Activated T-helper 1 cell treated with anti-CD3 and anti-CD28 coated beads, Interleukin-12 subunit alpha, Interleukin-12 subunit beta, Interleukin-2, Interleukin-4 antibody, amounts not matched to agents 30 ng/mL and 10 ng/mL and 1 ng/mL, durations not matched to agents 14 hours and 24 hours and 36 hours (primary cell): Measurements from ENCODE around the gene ADGRA3. TPM values are rescaled to one million over a fixed set of nuclear protein-coding genes. Genes with fewer than 3 reads are reported as not detected.

Source experiments
- DNase-seq: peaks from one replicate; pipeline ENCODE4 v3.0.0; 2021; ENCODE audit warnings: low spot score
- H3K27ac Mint-ChIP-seq: one replicate; pipeline ENCODE4 v1.8.0; 2021; ENCODE audit warnings: mild to moderate bottlenecking, mixed read lengths
- H3K27me3 Mint-ChIP-seq: one replicate; pipeline ENCODE4 v1.8.0; 2022; ENCODE audit warnings: mild to moderate bottlenecking, moderate library complexity, mixed read lengths; ENCODE audit not compliant: insufficient read depth
- H3K36me3 Mint-ChIP-seq: one replicate; pipeline ENCODE4 v1.8.0; 2021; ENCODE audit warnings: low read depth, mixed read lengths
- H3K4me1 Mint-ChIP-seq: one replicate; pipeline ENCODE4 v1.8.0; 2021; ENCODE audit warnings: low read depth, mixed read lengths
- H3K4me3 Mint-ChIP-seq: one replicate; pipeline ENCODE4 v1.8.0; 2021; ENCODE audit warnings: mild to moderate bottlenecking, moderate library complexity, mixed read lengths
- H3K9me3 Mint-ChIP-seq: one replicate; pipeline ENCODE4 v1.8.0; 2021; ENCODE audit warnings: mixed read lengths
- intact Hi-C: fragments of 100-400 bp; cut with micrococcal nuclease; formaldehyde crosslinking; loops from one replicate; pipeline ENCODE4 v1.15.1; 2024
- total RNA-seq: library from RNA; stranded (reverse); gene quantifications from 2 replicates; pipeline ENCODE4 v1.2.3, GENCODE V29; 2022

ADGRA3 gene
- total RNA-seq, 1 donor from 2014 or later, result 19.2 TPM

- Mint-ChIP-seq H3K4me3 (no peak overlapping the region), H3K36me3 (peaks cover 2% of the 10 kb centered on the region), H3K9me3 (no peaks in the 10 kb centered on the region), H3K27ac (no peak overlapping the region), H3K27me3 (no peaks in the 10 kb centered on the region), H3K4me1 (peaks cover 7% of the 10 kb centered on the region)
- intact Hi-C loops, result no loop called here
- no peak for DNase-seq
These were observed 12.7 kb downstream of the ADGRA3 start for GRCh38 chr4:22502895-22503814.

- intact Hi-C loops, result loop anchor here (1.0 kb wide), 3 partner anchors 14 to 116 kb away; no protein-coding TSS in a partner anchor
- no peak for DNase-seq
- peak overlapping the region; percentile 73 for H3K27ac Mint-ChIP-seq
- H3K27me3 Mint-ChIP-seq, result no peaks in the 10 kb centered on the region
- H3K4me3 Mint-ChIP-seq, result peak overlapping the region; percentile 11
- peaks cover 2% of the 10 kb centered on the region for H3K36me3 Mint-ChIP-seq
- H3K4me1 Mint-ChIP-seq, result peaks cover 7% of the 10 kb centered on the region
- H3K9me3 Mint-ChIP-seq, result no peaks in the 10 kb centered on the region
These were observed 14.2 kb downstream of the ADGRA3 start for GRCh38 chr4:22501715-22502095.

- H3K9me3 Mint-ChIP-seq, result no peaks in the 10 kb centered on the region
- H3K4me3 Mint-ChIP-seq, result peak overlapping the region; percentile 11
- peaks cover 6% of the 10 kb centered on the region for H3K4me1 Mint-ChIP-seq
- no peaks in the 10 kb centered on the region for H3K27me3 Mint-ChIP-seq
- H3K36me3 Mint-ChIP-seq, result peaks cover 2% of the 10 kb centered on the region
- no peak for DNase-seq
- intact Hi-C loops, result loop anchor here (1.0 kb wide), 3 partner anchors 14 to 116 kb away; no protein-coding TSS in a partner anchor
- peak overlapping the region; percentile 73 for H3K27ac Mint-ChIP-seq
These were observed 14.8 kb downstream of the ADGRA3 start for GRCh38 chr4:22500831-22501714.

GRCh38 chr4:22500128-22500611 is 15.7 kb downstream of the ADGRA3 start:
- H3K9me3 Mint-ChIP-seq, result no peaks in the 10 kb centered on the region
- H3K36me3 Mint-ChIP-seq, result peaks cover 2% of the 10 kb centered on the region
- no peaks in the 10 kb centered on the region for H3K4me1 Mint-ChIP-seq
- peak overlapping the region; percentile 34 for H3K27ac Mint-ChIP-seq
- no peaks in the 10 kb centered on the region for H3K27me3 Mint-ChIP-seq
- no peak overlapping the region for H3K4me3 Mint-ChIP-seq
- no peak for DNase-seq
- intact Hi-C loops, result no loop called here

GRCh38 chr4:22498866-22499265 is 17.0 kb downstream of the ADGRA3 start:
- intact Hi-C loops, result no loop called here
- DNase-seq, result no peak
- Mint-ChIP-seq H3K36me3 (peaks cover 2% of the 10 kb centered on the region), H3K4me3 (no peak overlapping the region), H3K4me1 (no peaks in the 10 kb centered on the region), H3K9me3 (no peaks in the 10 kb centered on the region), H3K27me3 (no peaks in the 10 kb centered on the region), H3K27ac (no peak overlapping the region)

- Mint-ChIP-seq H3K4me1 (no peaks in the 10 kb centered on the region), H3K9me3 (no peaks in the 10 kb centered on the region), H3K4me3 (no peak overlapping the region), H3K27ac (no peak overlapping the region), H3K36me3 (peaks cover 2% of the 10 kb centered on the region), H3K27me3 (no peaks in the 10 kb centered on the region)
- DNase-seq, result no peak
- intact Hi-C loops, result no loop called here
These were observed 19.6 kb downstream of the ADGRA3 start for GRCh38 chr4:22496165-22496813.

- Mint-ChIP-seq H3K4me3 (no peak overlapping the region), H3K27ac (no peak overlapping the region), H3K9me3 (no peaks in the 10 kb centered on the region), H3K27me3 (no peaks in the 10 kb centered on the region), H3K36me3 (no peaks in the 10 kb centered on the region), H3K4me1 (no peaks in the 10 kb centered on the region)
- intact Hi-C loops, result no loop called here
- DNase-seq, result no peak
These were observed 22.3 kb downstream of the ADGRA3 start for GRCh38 chr4:22493523-22493922.

- H3K4me3 Mint-ChIP-seq, result no peak overlapping the region
These were observed 22.9 kb downstream of the ADGRA3 start for GRCh38 chr4:22492987-22493386.

GRCh38 chr4:22491939-22492338 is 23.9 kb downstream of the ADGRA3 start:
- intact Hi-C loops, result no loop called here
- no peaks in the 10 kb centered on the region for H3K9me3 Mint-ChIP-seq
- no peak for DNase-seq
- no peaks in the 10 kb centered on the region for H3K27me3 Mint-ChIP-seq
- no peaks in the 10 kb centered on the region for H3K36me3 Mint-ChIP-seq
- no peaks in the 10 kb centered on the region for H3K4me1 Mint-ChIP-seq
- H3K4me3 Mint-ChIP-seq, result no peak overlapping the region
- H3K27ac Mint-ChIP-seq, result no peak overlapping the region

More at GRCh38 chr4:22492987-22493386, 22.9 kb downstream of the ADGRA3 start:
- no peaks in the 10 kb centered on the region for H3K27me3 Mint-ChIP-seq
- DNase-seq, result no peak
- no peak overlapping the region for H3K27ac Mint-ChIP-seq
- no peaks in the 10 kb centered on the region for H3K4me1 Mint-ChIP-seq
- H3K9me3 Mint-ChIP-seq, result no peaks in the 10 kb centered on the region
- H3K36me3 Mint-ChIP-seq, result no peaks in the 10 kb centered on the region
- intact Hi-C loops, result no loop called here

GRCh38 chr4:22490718-22491315 is 25.0 kb downstream of the ADGRA3 start:
- H3K36me3 Mint-ChIP-seq, result no peaks in the 10 kb centered on the region
- H3K4me1 Mint-ChIP-seq, result no peaks in the 10 kb centered on the region
- no peak overlapping the region for H3K4me3 Mint-ChIP-seq
- H3K27ac Mint-ChIP-seq, result no peak overlapping the region
- no peaks in the 10 kb centered on the region for H3K9me3 Mint-ChIP-seq
- H3K27me3 Mint-ChIP-seq, result no peaks in the 10 kb centered on the region
- intact Hi-C loops, result no loop called here
- no peak for DNase-seq

- Mint-ChIP-seq H3K9me3 (no peaks in the 10 kb centered on the region), H3K27me3 (no peaks in the 10 kb centered on the region), H3K4me1 (peaks cover 12% of the 10 kb centered on the region), H3K4me3 (no peak overlapping the region), H3K36me3 (no peaks in the 10 kb centered on the region), H3K27ac (no peak overlapping the region)
- no peak for DNase-seq
- intact Hi-C loops, result no loop called here
These were observed 27.8 kb downstream of the ADGRA3 start for GRCh38 chr4:22488106-22488505.

GRCh38 chr4:22487328-22487727 is 28.5 kb downstream of the ADGRA3 start:
- H3K27me3 Mint-ChIP-seq, result no peaks in the 10 kb centered on the region
- no peak overlapping the region for H3K27ac Mint-ChIP-seq
- DNase-seq, result no peak
- intact Hi-C loops, result no loop called here
- no peaks in the 10 kb centered on the region for H3K9me3 Mint-ChIP-seq
- H3K4me1 Mint-ChIP-seq, result peaks cover 12% of the 10 kb centered on the region
- H3K4me3 Mint-ChIP-seq, result no peak overlapping the region
- H3K36me3 Mint-ChIP-seq, result no peaks in the 10 kb centered on the region
